Loucy (cell line): ENCODE measurements around the gene RPA1.

Source experiments
- EZH2phosphoT487 ChIP-seq: fragments of 200-600 bp; IDR thresholded peaks from 2 replicates; pipeline ENCODE4 v1.6.1; 2018; ENCODE audit warnings: antibody characterized with exemption, mild to moderate bottlenecking, moderate library complexity, borderline replicate concordance
- TF ChIP-seq, protein P1 (sequence below): fragments of 200-600 bp; sonication (generic); conservative IDR thresholded peaks from 2 replicates; pipeline ENCODE4 v1.5.1; 2014; ENCODE audit warnings: mild to moderate bottlenecking, antibody characterized with exemption, low read length

DNA sequence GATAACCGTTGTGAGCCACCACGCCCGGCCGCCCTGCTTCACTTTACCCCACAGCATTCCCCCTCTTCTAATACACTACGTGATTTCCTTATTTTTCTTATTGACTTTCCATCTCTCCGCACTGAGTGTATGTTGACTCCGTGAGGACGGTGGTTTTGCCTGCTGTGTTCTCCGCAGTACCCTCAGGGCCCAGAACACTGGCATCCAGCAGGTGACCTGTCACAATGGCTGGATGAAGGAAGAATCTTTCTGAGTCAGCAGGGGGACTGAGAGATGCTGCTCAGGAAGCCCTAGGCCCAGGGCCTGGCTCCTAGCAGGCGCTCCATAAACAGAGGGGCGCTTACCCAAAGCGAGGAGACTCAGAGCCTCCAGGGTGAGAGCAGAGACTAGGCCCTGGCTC is 115.8 kb downstream of the RPA1 start:
- TF ChIP-seq, protein P1, sequence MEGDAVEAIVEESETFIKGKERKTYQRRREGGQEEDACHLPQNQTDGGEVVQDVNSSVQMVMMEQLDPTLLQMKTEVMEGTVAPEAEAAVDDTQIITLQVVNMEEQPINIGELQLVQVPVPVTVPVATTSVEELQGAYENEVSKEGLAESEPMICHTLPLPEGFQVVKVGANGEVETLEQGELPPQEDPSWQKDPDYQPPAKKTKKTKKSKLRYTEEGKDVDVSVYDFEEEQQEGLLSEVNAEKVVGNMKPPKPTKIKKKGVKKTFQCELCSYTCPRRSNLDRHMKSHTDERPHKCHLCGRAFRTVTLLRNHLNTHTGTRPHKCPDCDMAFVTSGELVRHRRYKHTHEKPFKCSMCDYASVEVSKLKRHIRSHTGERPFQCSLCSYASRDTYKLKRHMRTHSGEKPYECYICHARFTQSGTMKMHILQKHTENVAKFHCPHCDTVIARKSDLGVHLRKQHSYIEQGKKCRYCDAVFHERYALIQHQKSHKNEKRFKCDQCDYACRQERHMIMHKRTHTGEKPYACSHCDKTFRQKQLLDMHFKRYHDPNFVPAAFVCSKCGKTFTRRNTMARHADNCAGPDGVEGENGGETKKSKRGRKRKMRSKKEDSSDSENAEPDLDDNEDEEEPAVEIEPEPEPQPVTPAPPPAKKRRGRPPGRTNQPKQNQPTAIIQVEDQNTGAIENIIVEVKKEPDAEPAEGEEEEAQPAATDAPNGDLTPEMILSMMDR: no peak
- TF ChIP-seq EZH2phosphoT487: no peak
